Activated CD4-positive, alpha-beta T cell treated with anti-CD3 and anti-CD28 coated beads, Interleukin-2, amount 50 U/mL, for 24 hours (primary cell): ENCODE data around the gene PRR5L.
A peak's percentile ranks its signal among the peaks of the same experiment; 100 is the strongest.

ENCODE experiments used
- DNase-seq, 2 donors: peaks; one replicate each; pipeline ENCODE4 v3.0.0-alpha.2; 2020; ENCODE audit warnings: low read depth in 1 of 2, low spot score in 1 of 2

PRR5L gene

GRCh38 chr11:36375353-36376008 is 79.4 kb downstream of the PRR5L start:
- no peak for DNase-seq

- no peak for DNase-seq
Observed at GRCh38 chr11:36376009-36376887, 80.2 kb downstream of the PRR5L start.

- peak; percentile 8 to 21 for DNase-seq
Observed at GRCh38 chr11:36376888-36377758, 81.0 kb downstream of the PRR5L start.

GRCh38 chr11:36377759-36378564 is 81.9 kb downstream of the PRR5L start:
- DNase-seq: no peak

- DNase-seq: no peak
Observed at GRCh38 chr11:36379653-36380052, 83.6 kb downstream of the PRR5L start.

GRCh38 chr11:36380296-36381014 is 84.4 kb downstream of the PRR5L start:
- DNase-seq: no peak

GRCh38 chr11:36381015-36381360 is 84.9 kb downstream of the PRR5L start:
- no peak for DNase-seq

- no peak for DNase-seq
Observed at GRCh38 chr11:36383195-36383594, 87.1 kb downstream of the PRR5L start.

GRCh38 chr11:36385121-36385970 is 89.3 kb downstream of the PRR5L start:
- DNase-seq: no peak

GRCh38 chr11:36386411-36386810 is 90.3 kb downstream of the PRR5L start:
- DNase-seq: no peak

GRCh38 chr11:36388071-36388470 is 92.0 kb downstream of the PRR5L start:
- no peak for DNase-seq

GRCh38 chr11:36388951-36389350 is 92.9 kb downstream of the PRR5L start:
- DNase-seq: no peak

- no peak for DNase-seq
Observed at GRCh38 chr11:36389811-36390210, 93.7 kb downstream of the PRR5L start.

- no peak for DNase-seq
Observed at GRCh38 chr11:36390963-36391471, 94.9 kb downstream of the PRR5L start.

- no peak for DNase-seq
Observed at GRCh38 chr11:36392196-36392595, 96.1 kb downstream of the PRR5L start.

- DNase-seq: no peak
Observed at GRCh38 chr11:36394056-36394455, 98.0 kb downstream of the PRR5L start.

GRCh38 chr11:36394926-36395325 is 98.8 kb downstream of the PRR5L start:
- DNase-seq: no peak

- DNase-seq: no peak
Observed at GRCh38 chr11:36395978-36396736, 100.1 kb downstream of the PRR5L start.
